Measurements from ENCODE around the gene CFAP221.

Gene CFAP221

DNA sequence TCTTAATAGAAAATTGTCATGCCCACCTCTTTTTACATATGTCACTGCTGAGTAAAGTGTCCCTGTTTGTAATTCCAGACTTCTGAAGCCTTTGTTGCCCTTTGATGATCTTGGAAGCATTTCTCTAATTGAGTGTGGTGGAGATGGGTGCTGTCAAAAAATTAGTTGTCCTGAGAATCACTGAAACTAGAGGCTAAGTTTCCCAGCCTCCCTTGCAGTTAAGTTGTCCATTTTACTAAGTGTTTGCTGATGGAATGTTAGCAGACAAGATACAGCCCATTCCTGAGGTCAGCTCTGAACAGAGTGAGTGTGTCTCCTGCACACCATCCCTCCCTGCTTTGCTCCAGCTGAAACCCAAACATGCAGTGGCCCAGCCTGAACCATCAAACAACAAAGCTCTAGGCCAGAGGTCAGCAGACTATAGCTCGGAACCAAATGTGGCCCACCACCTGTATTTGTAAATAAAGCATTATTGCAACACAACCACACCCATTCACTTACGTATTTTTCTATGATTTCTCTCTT lies 106.7 kb downstream of the CFAP221 start:
- TF ChIP-seq, protein P1, sequence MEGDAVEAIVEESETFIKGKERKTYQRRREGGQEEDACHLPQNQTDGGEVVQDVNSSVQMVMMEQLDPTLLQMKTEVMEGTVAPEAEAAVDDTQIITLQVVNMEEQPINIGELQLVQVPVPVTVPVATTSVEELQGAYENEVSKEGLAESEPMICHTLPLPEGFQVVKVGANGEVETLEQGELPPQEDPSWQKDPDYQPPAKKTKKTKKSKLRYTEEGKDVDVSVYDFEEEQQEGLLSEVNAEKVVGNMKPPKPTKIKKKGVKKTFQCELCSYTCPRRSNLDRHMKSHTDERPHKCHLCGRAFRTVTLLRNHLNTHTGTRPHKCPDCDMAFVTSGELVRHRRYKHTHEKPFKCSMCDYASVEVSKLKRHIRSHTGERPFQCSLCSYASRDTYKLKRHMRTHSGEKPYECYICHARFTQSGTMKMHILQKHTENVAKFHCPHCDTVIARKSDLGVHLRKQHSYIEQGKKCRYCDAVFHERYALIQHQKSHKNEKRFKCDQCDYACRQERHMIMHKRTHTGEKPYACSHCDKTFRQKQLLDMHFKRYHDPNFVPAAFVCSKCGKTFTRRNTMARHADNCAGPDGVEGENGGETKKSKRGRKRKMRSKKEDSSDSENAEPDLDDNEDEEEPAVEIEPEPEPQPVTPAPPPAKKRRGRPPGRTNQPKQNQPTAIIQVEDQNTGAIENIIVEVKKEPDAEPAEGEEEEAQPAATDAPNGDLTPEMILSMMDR (IDR thresholded peaks at IDR 0.05; ENCODE audit: low read depth, low read length): no peak
- no peak overlapping the region for H3K4me3 ChIP-seq (replicated peaks in 1 of 2; ENCODE audit: low read depth in 2 of 2, low read length in 2 of 2)
- peak in 1 of 2 donors; percentile 15 for DNase-seq (ENCODE audit: low read depth in 2 of 2)

DNA sequence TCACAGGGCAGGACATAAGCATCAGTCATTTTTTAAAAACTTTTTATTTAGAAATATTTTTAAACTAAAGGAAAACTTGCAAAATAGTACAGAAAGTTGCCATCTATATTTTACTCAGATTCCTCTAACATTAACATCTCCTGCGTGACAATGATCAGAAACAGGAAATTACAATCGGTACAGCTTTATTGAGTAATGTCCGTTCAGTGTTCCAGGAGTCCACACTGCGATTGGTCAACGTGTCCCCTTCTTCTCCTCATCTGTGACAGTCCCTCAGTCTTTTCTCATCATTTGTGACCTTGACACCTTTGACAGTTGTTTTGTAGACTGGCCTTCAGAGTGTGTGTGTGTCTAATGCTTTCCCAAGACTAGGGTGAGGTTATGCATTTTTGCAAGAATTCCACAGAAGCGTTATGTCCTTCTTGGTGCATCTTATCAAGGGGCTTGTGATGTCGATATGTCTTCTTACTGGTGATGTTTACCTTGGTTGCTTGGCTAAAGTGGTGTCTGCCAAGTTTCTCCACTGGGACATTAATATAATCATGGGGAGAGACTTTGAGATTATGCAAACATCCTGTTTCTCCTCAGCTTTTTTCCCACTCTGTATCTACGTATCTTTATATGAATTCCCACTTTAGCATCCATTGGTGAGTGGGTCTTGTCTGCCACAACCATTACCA lies 113.4 kb downstream of the CFAP221 start:
- TF ChIP-seq, protein P1 (IDR thresholded peaks at IDR 0.05; ENCODE audit: low read depth, low read length): no peak
- DNase-seq (ENCODE audit: low read depth in 2 of 2): peak; percentile 63 to 80
- H3K4me3 ChIP-seq (replicated peaks in 1 of 2; ENCODE audit: low read depth in 2 of 2, low read length in 2 of 2): no peak overlapping the region

DNA sequence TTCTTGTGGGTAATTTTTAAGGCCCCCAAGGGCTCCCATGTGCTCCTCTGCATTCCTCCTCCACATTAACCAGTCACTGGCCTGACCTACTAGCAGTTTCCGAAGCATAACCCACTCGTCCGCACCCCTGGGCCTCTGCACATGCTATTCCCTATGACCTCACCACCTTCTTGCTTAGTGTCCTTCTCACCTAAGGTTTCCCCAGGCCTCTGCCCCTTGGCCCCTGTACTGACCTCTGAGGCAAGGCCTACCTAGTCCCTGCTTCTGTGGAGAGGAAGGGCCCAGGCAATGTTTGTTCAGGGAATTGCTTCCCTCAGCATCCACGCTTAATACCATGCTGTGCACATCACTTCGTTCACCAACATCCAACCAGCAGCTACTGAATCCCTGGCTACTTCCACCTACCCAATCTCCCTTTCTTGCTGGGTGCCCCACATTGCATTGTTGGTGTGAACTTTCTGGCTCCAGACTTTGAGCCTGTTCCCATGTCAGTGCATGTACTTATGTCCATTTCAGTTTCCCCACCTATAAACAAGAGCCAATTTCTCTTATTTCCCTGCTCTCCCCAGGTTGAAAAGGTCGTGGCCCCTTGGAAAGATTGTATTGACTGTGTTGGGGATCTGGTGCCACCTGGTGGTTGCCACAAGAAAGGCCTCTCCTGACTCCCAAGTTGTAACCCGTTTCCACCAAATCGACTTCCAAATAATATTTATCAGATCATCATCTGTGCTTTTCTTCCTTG lies 115.5 kb downstream of the CFAP221 start:
- peak; percentile 61 to 65 for DNase-seq (ENCODE audit: low read depth in 2 of 2)
- H3K4me3 ChIP-seq (replicated peaks in 1 of 2; ENCODE audit: low read depth in 2 of 2, low read length in 2 of 2): no peak overlapping the region
- TF ChIP-seq, protein P1 (IDR thresholded peaks at IDR 0.05; ENCODE audit: low read depth, low read length): peak; percentile 96

DNA sequence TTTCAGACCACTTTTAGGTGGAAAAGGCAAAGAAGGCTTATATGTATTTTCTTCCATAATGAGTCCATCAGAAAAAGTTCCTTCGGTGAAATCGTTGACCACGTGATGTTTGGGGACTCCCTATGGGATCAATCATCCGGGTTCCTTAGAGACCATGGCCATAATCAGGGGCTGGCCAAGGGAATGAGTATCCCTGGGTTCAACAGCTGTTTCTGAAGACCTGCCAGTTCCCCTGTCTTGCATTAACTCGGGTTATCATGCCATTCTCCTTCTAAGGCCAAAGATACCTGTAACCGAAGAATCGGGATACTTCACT lies 116.1 kb downstream of the CFAP221 start:
- DNase-seq (ENCODE audit: low read depth in 2 of 2): no peak
- TF ChIP-seq, protein P1 (IDR thresholded peaks at IDR 0.05; ENCODE audit: low read depth, low read length): no peak

DNA sequence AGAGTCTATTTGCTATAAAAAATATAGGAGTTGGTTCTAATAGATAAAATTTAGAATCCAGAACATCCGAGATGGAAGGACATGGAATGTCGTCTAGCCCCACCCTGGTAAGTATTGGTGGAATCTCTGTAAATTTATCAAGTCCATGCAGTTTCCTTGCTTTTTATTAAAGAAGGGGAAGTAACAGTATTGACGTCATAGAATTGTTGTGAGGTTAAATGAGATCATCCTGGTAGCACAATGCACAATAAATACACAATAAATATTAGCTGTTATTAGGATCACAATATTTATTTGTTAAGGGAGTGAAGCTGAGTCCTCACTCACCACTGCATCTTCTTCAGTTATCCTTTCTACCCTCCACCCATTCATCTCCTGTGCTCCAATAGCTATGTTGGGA lies 118.0 kb downstream of the CFAP221 start:
- no peak for DNase-seq (ENCODE audit: low read depth in 2 of 2)
- no peak overlapping the region for H3K4me3 ChIP-seq (replicated peaks in 1 of 2; ENCODE audit: low read depth in 2 of 2, low read length in 2 of 2)
- TF ChIP-seq, protein P1 (IDR thresholded peaks at IDR 0.05; ENCODE audit: low read depth, low read length): no peak

More for the DNA sequence above, 116.1 kb downstream of the CFAP221 start:
- H3K4me3 ChIP-seq (replicated peaks in 1 of 2; ENCODE audit: low read depth in 2 of 2, low read length in 2 of 2): no peak overlapping the region

DNA sequence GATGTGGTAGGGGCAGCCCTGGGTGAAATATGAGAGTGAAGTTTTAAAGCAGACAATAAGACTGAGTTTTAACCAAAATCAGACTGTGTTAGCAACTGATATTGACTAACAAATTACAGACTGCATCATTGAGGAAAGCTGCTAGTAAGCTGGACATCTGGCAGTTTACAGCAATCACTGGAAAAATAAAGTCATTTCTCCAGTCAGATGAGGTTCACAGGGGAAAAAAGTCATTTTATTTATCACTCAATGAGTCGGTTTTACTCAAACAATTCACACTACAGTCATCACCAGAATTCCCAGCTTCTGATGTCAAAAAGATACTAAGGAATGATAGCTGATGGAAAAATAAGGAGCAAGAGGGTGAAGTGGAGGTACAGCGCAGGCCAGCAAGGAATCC lies 124.3 kb downstream of the CFAP221 start:
- DNase-seq (ENCODE audit: low read depth in 2 of 2): no peak
- TF ChIP-seq, protein P1 (IDR thresholded peaks at IDR 0.05; ENCODE audit: low read depth, low read length): no peak
- H3K4me3 ChIP-seq (replicated peaks in 1 of 2; ENCODE audit: low read depth in 2 of 2, low read length in 2 of 2): no peak overlapping the region

Data from cardiac fibroblast (primary cell).